DMS53 treated with DMSO at 0.1 percent for 48 hours (cell line): ENCODE data around the gene PERM1.
"Not testable (repeated sequence)": the region's sequence is repeated elsewhere in the genome, so short reads cannot be mapped to it uniquely, and the experiment has no call there.

Experiments used
- DNase-seq: peaks from one replicate; lab custom pipeline; 2025; ENCODE audit not compliant: unreplicated experiment; lab: John Stamatoyannopoulos, UW

Gene PERM1

GRCh38 chr1:1014799-1015681 is 33.1 kb upstream of the PERM1 start:
- peak; percentile 4 for DNase-seq

- peak; percentile 70 for DNase-seq
Observed at GRCh38 chr1:1013922-1014648, 32.2 kb upstream of the PERM1 start.

- peak; percentile 79 for DNase-seq
Observed at GRCh38 chr1:1013105-1013921, 31.4 kb upstream of the PERM1 start, which contains the start of gene ISG15. Gene ISG15, plus strand, starts transcription at chr1:1013497. Its CDS starts 77 bp downstream, at chr1:1013574.

GRCh38 chr1:1012736-1013104 is 30.8 kb upstream of the PERM1 start:
- not testable (repeated sequence) for DNase-seq

- DNase-seq, result no peak
Observed at GRCh38 chr1:1011396-1011949, 29.6 kb upstream of the PERM1 start.

- DNase-seq, result not testable (repeated sequence)
Observed at GRCh38 chr1:1010131-1010530, 28.2 kb upstream of the PERM1 start.

GRCh38 chr1:1006305-1007159 is 24.6 kb upstream of the PERM1 start:
- DNase-seq, result peak; percentile 84

- DNase-seq, result no peak
Observed at GRCh38 chr1:1005774-1006304, 23.9 kb upstream of the PERM1 start.

GRCh38 chr1:1004780-1005697 is 23.1 kb upstream of the PERM1 start:
- peak; percentile 44 for DNase-seq

GRCh38 chr1:1004420-1004779 is 22.5 kb upstream of the PERM1 start:
- no peak for DNase-seq

GRCh38 chr1:1003618-1004419 is 21.9 kb upstream of the PERM1 start:
- DNase-seq, result no peak

- no peak for DNase-seq
Observed at GRCh38 chr1:1001057-1001783, 19.3 kb upstream of the PERM1 start.

GRCh38 chr1:1000357-1001056 is 18.6 kb upstream of the PERM1 start:
- peak; percentile 48 for DNase-seq

GRCh38 chr1:999725-1000356 is 17.9 kb upstream of the PERM1 start, which contains the start of gene HES4:
Gene HES4, minus strand, starts transcription at chr1:1000097. Its CDS starts 124 bp downstream, at chr1:999973.
- peak; percentile 83 for DNase-seq

- peak; percentile 22 for DNase-seq
Observed at GRCh38 chr1:998995-999724, 17.3 kb upstream of the PERM1 start.

GRCh38 chr1:998745-998994 is 16.8 kb upstream of the PERM1 start:
- DNase-seq, result no peak
